Fibroblast of the aortic adventitia (primary cell): Measurements from ENCODE around the gene C4B. TPM values are rescaled to one million over a fixed set of nuclear protein-coding genes. Genes with fewer than 3 reads are reported as not detected.
"Not testable (repeated sequence)": the region's sequence is repeated elsewhere in the genome, so short reads cannot be mapped to it uniquely, and the experiment has no call there.

ENCODE experiments used
- DNase-seq: peaks from one replicate; pipeline ENCODE4 v3.0.0-alpha.2; 2010; ENCODE audit warnings: low read depth
- H3K4me3 ChIP-seq: 2 replicates; pipeline ENCODE4 v1.5.1; 2011; ENCODE audit warnings: low read depth, mild to moderate bottlenecking, control low read depth, low read length, moderate library complexity
- total RNA-seq: library from RNA; depleted of rRNA; stranded (reverse); fragments of >200 nt; gene quantifications from 2 replicates; pipeline ENCODE4 v1.2.3, GENCODE V29; 2012; ENCODE audit warnings: low replicate concordance
- TF ChIP-seq, protein P1 (sequence below): IDR thresholded peaks from 2 replicates; pipeline ENCODE4 v1.5.1; 2011; ENCODE audit warnings: mild to moderate bottlenecking, low read length, control low read depth, inconsistent platforms; ENCODE audit not compliant: insufficient read depth

The C4B gene
- total RNA-seq = 4.1 and 19.4 TPM in 2 replicates

DNA sequence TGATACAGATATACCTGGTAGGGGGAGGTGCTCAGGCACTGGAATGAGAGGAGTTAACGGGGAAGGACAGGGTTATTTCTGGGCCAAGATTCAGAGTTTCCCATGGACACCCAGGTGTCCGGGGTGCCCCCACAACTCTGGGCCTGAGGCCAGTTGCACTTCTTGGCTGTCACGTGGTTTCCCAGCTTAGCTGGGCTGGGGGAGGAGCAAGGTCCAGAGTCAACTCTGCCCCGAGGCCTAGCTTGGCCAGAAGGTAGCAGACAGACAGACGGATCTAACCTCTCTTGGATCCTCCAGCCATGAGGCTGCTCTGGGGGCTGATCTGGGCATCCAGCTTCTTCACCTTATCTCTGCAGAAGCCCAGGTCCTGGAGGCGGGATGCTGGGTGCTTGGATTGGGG, at the start of gene C4B:
Gene C4B (plus strand): TSS at position 249 of the 400 bp plus-strand sequence. CDS start 51 bp downstream, at position 300.
- not testable (repeated sequence) for DNase-seq, H3K4me3 ChIP-seq

DNA sequence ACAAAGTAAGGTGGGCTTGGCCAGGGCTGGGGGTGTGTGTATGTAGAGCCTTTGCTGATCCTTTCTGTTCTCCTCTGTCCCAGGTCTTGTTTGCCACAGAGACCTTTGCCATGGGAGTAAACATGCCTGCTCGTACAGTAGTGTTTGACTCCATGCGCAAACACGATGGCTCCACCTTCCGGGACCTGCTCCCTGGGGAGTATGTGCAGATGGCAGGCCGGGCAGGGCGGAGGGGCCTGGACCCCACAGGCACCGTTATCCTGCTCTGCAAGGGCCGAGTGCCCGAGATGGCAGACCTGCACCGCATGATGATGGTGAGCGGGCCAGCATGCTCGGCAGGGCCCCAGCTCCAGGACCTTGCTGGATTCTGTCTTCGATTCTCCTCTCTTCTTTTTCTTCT, 48.9 kb upstream of the C4B start:
- TF ChIP-seq, protein P1, sequence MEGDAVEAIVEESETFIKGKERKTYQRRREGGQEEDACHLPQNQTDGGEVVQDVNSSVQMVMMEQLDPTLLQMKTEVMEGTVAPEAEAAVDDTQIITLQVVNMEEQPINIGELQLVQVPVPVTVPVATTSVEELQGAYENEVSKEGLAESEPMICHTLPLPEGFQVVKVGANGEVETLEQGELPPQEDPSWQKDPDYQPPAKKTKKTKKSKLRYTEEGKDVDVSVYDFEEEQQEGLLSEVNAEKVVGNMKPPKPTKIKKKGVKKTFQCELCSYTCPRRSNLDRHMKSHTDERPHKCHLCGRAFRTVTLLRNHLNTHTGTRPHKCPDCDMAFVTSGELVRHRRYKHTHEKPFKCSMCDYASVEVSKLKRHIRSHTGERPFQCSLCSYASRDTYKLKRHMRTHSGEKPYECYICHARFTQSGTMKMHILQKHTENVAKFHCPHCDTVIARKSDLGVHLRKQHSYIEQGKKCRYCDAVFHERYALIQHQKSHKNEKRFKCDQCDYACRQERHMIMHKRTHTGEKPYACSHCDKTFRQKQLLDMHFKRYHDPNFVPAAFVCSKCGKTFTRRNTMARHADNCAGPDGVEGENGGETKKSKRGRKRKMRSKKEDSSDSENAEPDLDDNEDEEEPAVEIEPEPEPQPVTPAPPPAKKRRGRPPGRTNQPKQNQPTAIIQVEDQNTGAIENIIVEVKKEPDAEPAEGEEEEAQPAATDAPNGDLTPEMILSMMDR = no peak
- H3K4me3 ChIP-seq = no peak overlapping the region
- no peak for DNase-seq

DNA sequence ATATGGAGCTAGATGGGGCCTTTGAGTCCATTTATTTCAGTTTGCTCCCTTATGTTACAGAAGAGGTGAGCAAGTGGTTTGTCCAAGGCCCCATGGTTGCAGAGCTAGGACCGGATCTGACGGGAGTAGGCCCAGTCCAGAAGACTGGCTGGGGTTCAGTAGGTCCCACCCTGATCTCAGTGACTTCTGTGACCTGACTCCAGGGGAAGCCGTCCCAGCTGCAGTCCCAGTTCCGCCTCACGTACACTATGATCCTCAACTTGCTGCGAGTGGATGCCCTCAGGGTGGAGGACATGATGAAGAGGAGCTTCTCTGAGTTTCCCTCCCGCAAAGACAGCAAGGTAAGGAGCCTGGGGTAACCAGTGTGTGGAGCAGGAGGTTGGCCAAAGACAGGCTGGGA, 48.1 kb upstream of the C4B start:
- TF ChIP-seq, protein P1 = no peak
- no peak for DNase-seq
- no peak overlapping the region for H3K4me3 ChIP-seq

DNA sequence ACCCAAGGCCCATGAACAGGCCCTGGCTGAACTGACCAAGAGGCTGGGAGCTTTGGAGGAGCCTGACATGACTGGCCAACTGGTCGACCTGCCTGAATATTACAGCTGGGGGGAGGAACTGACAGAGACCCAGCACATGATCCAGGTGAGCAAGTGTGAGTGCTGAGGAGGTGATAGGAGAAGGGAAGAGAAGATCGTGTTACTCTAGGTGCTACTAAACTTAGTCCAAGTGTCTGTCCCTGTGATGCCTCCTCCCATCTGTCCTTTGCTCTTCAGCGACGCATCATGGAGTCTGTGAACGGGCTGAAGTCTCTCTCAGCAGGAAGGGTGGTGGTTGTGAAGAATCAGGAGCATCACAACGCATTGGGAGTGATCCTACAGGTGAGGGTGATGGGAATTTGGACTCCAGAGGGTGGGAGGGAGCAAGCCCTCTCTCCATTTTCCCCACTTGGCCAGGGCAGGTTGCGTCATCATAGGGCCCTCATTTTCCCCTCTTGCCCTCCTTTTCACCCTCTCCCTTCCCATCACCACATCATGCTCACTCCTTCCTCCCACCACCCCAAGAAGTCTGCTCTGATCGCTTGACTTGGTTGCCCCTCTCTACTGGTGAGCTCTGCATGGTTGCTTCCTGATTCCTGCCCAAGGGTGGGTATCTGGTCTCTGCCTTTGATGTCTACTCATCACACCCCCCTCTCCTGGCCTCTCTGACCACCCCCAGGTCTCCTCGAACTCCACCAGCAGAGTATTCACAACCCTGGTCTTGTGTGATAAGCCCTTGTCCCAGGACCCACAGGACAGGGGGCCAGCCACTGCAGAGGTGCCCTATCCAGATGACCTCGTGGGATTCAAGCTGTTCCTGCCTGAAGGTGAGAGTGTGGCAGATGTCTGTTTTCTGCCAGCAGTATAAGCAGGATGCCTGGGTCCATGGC, 47.3 kb upstream of the C4B start:
- DNase-seq = no peak
- TF ChIP-seq, protein P1 = no peak
- no peak overlapping the region for H3K4me3 ChIP-seq

DNA sequence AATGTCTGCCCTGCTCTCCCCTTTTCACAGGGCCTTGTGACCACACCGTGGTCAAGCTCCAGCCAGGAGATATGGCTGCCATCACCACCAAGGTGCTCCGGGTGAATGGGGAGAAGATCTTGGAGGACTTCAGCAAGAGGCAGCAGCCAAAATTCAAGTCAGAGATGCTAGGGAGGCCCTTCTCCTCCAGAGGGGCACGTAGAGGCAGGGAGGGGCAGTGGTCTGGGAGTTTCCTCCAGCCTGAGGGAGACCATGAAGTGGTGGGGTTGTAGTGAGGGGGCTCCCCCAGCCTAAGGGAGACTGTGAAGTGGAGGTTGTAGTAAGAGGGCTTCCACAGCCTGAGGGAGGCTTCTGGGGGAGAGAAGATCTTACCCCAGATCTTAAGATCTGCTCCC, 46.7 kb upstream of the C4B start:
- TF ChIP-seq, protein P1 = no peak
- DNase-seq = no peak
- H3K4me3 ChIP-seq = no peak overlapping the region

DNA sequence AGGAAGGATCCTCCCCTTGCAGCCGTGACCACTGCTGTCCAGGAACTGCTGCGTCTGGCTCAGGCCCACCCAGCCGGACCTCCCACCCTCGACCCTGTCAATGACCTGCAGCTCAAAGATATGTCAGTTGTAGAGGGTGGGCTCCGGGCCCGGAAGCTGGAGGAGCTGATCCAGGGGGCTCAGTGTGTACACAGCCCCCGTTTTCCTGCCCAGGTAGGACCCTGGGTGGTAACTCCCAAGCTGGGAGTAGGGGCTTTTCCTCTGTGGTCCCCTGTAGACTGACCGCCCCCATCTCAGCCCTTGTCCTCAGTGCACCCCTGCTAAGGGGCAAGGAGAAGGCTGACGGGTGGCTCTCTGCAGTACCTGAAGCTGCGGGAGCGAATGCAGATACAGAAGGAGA, 46.3 kb upstream of the C4B start:
- no peak overlapping the region for H3K4me3 ChIP-seq
- TF ChIP-seq, protein P1 = no peak
- no peak for DNase-seq

DNA sequence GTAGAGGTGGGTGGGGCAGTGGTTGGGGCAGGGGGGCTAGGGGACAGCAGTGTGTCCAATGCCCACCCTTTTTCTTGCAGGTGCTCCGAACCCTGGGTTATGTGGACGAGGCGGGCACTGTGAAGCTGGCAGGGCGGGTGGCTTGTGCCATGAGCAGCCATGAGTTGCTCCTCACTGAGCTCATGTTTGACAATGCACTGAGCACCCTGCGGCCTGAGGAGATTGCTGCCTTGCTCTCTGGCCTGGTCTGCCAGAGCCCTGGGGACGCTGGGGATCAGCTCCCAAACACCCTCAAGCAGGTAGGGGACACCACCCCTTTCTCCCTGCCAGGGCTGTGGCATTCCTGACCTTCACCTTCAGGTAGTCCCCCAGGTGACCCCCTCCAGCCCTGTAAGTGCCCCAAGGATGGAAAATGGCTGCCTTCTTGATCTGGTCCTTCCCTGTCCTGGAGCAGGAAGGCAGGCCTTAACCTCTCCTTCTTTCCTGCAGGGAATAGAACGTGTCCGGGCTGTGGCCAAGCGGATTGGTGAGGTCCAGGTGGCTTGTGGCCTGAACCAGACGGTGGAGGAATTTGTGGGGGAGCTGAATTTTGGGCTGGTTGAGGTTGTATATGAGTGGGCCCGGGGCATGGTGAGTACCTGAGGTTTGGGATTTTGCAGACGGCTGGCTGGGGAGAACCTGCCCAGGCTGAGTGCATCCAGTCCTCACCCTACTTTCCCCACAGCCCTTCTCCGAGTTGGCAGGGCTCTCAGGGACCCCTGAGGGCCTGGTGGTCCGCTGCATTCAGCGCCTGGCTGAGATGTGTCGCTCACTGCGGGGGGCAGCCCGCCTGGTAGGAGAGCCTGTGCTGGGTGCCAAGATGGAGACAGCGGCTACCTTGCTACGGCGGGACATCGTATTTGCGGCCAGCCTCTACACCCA, 45.5 kb upstream of the C4B start:
- DNase-seq = no peak
- TF ChIP-seq, protein P1 = no peak
- no peak overlapping the region for H3K4me3 ChIP-seq
